GM12891 (cell line): ENCODE results near the gene USP6NL.

Experiments
- POLR2A ChIP-seq: IDR thresholded peaks from 2 replicates; pipeline ENCODE4 v1.6.1; 2011; ENCODE audit warnings: low read depth, low read length, control low read depth
- POLR2AphosphoS5 ChIP-seq: IDR thresholded peaks from 2 replicates; pipeline ENCODE4 v1.6.1; 2011; ENCODE audit warnings: low read depth, low read length, control low read depth
- POU2F2 ChIP-seq: IDR thresholded peaks from 2 replicates; pipeline ENCODE4 v1.6.1; 2011; ENCODE audit warnings: low read depth, mild to moderate bottlenecking, control low read depth, low read length, moderate library complexity
- TAF1 ChIP-seq: IDR thresholded peaks from 2 replicates; pipeline ENCODE4 v1.6.1; 2011; ENCODE audit warnings: low read depth, low read length, control low read depth

- TF ChIP-seq POU2F2 (no peak), POLR2AphosphoS5 (no peak), POLR2A (no peak), TAF1 (no peak)
Observed at GRCh38 chr10:11425676-11426075, 185.8 kb downstream of the USP6NL start.
